LNCAP (cell line): Measurements from ENCODE around the gene PIAS2.

Experiments
- CTCF ChIP-seq: fragments of 450-650 bp; IDR thresholded peaks from 2 replicates; pipeline ENCODE4 v1.5.1; 2017; ENCODE audit warnings: mild to moderate bottlenecking

The PIAS2 gene

GRCh38 chr18:46888965-46889364 lies 28.3 kb downstream of the PIAS2 start:
- no peak for TF ChIP-seq CTCF

- no peak for TF ChIP-seq CTCF
These were observed 30.4 kb downstream of the PIAS2 start for GRCh38 chr18:46886893-46887292.

- no peak for TF ChIP-seq CTCF
These were observed 34.1 kb downstream of the PIAS2 start for GRCh38 chr18:46883180-46883579.

GRCh38 chr18:46877329-46877987 lies 39.8 kb downstream of the PIAS2 start:
- no peak for TF ChIP-seq CTCF

- TF ChIP-seq CTCF: no peak
These were observed 49.0 kb downstream of the PIAS2 start for GRCh38 chr18:46868169-46868921.

- TF ChIP-seq CTCF: no peak
These were observed 49.8 kb downstream of the PIAS2 start for GRCh38 chr18:46867367-46868143.

GRCh38 chr18:46866523-46866922 lies 50.8 kb downstream of the PIAS2 start:
- TF ChIP-seq CTCF: no peak
